Measurements from ENCODE around the gene ATG16L1. TPM values are rescaled to one million over a fixed set of nuclear protein-coding genes. Genes with fewer than 3 reads are reported as not detected.

Gene ATG16L1
- total and polyA plus RNA-seq, 9 of the 15 experiments (the other 6 are each of a cell fraction or from before 2014, with no cell fraction given): 6.4 to 21.3 (median 17.2) TPM

- TF ChIP-seq RNF219 (CRISPR knock-in tag; IDR thresholded peaks at IDR 0.05): no peak
- no peak for TF ChIP-seq TEAD2 (tag; IDR thresholded peaks at IDR 0.05)
- no peak for TF ChIP-seq BDP1 (IDR thresholded peaks at IDR 0.05; ENCODE audit: insufficient read depth, insufficient read length)
- TF ChIP-seq PRMT5 (CRISPR knock-in tag; IDR thresholded peaks at IDR 0.05): no peak
- TF ChIP-seq NR2F6 (CRISPR knock-in tag; IDR thresholded peaks at IDR 0.05): no peak
- TF ChIP-seq CBX3 (IDR thresholded peaks at IDR 0.05; ENCODE audit: borderline replicate concordance in 1 of 2, low read length in 2 of 2): no peak
- no peak for TF ChIP-seq ATF1 (CRISPR knock-in tag; IDR thresholded peaks at IDR 0.05)
- no peak for TF ChIP-seq ATF1 (tag; IDR thresholded peaks at IDR 0.05)
- TF ChIP-seq KAT8 (IDR thresholded peaks at IDR 0.05; ENCODE audit: low read depth): no peak
- TF ChIP-seq RCOR1 (IDR thresholded peaks at IDR 0.05; ENCODE audit: borderline replicate concordance in 1 of 2, low read depth in 2 of 2, low read length in 2 of 2): no peak
- no peak for TF ChIP-seq ARID3A (IDR thresholded peaks at IDR 0.05; ENCODE audit: borderline replicate concordance, low read depth, low read length)
- TF ChIP-seq RERE (CRISPR knock-in tag; IDR thresholded peaks at IDR 0.05; ENCODE audit: borderline replicate concordance): no peak
These were observed 30.6 kb downstream of the ATG16L1 start (continued) for GRCh38 chr2:233281992-233282603.

Data from K562 (cell line).